Measurements from ENCODE around the gene SIRPA. TPM values are rescaled to one million over a fixed set of nuclear protein-coding genes. Genes with fewer than 3 reads are reported as not detected.

The SIRPA gene
- total RNA-seq, 1 donor from 2014 or later = not detected

GRCh38 chr20:1887756-1888155 is 7.5 kb upstream of the SIRPA start:
- intact Hi-C loops (cut with micrococcal nuclease) = no loop called here

DNA sequence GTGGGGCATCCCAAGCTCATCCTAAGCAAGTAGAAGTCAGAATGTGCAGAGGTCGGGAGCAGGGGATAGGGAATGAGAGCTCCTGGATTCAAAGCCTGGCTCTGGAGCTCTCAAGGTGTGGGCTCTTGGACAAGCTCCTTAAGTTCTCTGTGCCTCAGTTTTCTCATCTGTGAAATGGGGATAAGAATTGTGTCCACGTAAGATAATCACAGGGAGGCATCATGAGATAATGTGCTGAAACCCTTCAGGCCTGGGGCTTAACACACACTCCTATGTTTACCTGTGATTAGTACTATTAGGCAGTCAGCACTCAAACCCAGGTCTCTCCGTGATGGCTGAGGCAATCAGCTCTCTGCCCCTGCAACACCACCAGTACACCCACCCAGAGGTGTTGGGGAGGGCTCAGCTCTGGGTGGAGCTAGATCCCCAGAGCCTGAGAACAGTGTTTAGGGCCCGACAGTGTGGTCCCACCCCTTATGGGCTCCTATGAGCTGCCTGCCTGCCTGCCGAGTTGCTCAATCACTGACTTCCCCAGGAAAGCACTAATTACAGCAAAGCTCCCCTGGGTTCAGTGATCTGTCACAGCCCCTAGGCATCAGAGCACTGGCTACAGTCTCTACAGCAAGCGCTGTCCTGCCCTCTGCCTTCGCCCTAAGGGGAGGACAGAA is 6.3 kb upstream of the SIRPA start:
- intact Hi-C loops (cut with micrococcal nuclease) = no loop called here

DNA sequence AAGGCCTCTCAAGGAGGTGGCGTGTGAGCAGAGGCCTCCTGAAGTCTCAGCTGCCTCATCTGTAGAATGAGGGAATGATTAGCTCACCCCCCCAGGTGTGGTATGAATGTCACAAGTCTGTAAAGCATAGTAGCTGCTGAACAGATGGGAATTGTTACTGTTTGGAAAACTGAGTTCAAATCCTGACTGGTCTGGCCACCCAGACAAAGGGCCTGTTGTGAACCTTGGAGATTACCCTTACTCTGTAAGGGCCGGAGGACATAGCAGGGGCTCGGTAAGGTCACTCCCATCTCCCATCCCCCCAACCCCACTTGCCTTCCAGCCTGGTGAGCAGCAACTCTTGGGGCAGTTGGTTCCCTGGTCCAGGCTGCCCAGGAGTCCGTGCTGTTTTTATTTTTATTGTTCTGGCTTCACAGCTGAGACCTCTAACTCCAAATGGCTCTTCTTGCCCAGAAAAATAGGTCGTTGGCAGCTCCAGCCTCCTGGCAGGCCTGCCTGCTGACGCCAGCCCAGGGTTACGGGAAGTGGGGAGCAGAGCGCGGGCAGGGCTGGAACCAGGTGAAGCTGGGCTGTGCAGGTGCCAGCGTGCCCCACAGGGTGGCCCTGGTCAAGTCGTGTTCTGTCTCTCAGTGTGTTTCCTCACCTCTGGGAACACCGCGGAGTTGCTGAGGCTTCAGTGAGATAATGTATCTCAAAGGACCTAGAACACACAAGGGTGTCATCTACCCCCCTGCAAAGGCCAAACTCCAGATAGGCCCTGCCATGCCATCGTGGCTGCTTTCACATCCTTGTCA is 4.5 kb upstream of the SIRPA start:
- intact Hi-C loops (cut with micrococcal nuclease) = no loop called here

DNA sequence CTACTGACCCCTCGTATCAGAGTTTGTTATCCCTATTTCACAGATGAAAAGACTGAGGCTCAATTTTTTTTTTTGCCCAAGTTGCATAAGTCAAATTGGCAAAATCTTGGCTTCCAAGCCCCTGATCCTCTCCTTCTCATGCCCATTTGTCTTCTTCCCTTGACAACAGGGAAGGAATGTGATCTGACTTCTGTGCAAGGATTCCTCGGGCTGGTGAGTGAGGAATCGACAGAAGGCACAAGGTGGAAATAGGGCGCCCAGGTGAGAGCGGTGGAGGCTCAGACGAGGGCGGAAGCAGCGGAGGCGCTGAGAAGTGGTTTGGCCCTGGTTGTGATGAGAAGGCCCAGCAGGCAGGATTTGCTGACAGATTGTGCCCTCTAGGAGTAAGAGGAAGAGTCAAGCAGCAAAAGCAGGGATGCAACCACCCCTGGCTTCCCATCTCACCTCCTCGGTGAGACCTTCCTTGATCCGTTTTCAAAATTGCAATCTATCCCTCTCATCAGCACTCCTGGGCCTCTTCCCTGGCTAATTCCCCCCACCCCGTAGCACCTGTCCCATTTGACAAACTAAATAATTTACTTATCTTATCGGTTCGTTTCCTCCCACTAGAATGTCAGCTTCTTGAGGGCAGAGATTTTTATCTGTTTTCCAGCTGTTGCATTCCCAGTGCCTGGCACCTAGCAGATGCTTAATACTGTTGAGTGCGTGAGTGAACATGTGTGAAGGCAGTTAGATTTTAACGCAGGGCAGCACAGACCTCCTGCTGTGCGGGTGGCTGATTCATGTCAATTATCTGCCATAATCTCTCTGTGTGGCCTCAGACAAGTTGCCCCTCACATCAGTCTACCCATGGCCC is 3.7 kb upstream of the SIRPA start:
- intact Hi-C loops (cut with micrococcal nuclease) = no loop called here

- intact Hi-C loops (cut with micrococcal nuclease) = no loop called here
Measured at GRCh38 chr20:1892119-1892385, 3.2 kb upstream of the SIRPA start.

GRCh38 chr20:1893721-1894470 is 1.3 kb upstream of the SIRPA start:
- intact Hi-C loops (cut with micrococcal nuclease) = no loop called here

GRCh38 chr20:1894471-1894950 is 696 bp upstream of the SIRPA start:
- intact Hi-C loops (cut with micrococcal nuclease) = no loop called here

GRCh38 chr20:1895674-1896483 is 672 bp downstream of the SIRPA start:
- intact Hi-C loops (cut with micrococcal nuclease) = no loop called here

DNA sequence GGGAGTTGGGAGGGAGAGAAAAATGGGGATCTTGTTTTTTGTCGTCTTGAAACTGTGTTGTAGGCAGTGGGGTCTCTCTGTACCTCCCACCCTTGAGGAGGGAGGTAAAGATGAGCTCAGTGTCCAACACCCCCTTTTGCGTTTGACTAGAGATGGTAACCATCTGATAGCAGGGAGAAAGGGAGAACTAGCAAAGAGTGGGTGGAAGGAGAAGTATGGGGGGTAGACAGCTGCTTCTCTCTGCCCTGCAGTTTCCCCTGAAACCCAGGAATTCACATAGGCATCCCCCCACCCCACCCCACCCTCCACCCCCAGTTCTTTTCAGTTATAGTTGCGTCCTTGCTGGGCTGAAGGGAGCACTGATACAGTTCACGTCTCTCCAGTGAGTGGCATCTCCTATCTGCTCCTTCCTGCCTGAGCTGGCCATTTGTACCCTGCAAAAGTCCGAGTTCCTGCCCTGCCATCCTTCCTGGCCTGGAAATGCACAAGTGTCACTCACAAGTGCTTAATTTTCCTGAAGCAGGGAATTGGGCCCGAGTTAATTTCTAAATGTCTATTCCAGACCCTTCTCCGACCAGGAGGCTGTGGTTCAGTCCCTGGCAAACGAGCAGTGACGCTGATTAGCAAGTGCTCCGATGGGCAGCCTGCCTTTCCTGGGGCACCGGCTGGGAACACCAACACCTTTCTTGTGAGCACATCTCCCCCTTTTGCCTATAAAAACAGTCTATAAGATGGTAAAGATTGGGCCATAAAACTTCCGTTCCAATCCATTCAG is 1.5 kb downstream of the SIRPA start:
- intact Hi-C loops (cut with micrococcal nuclease) = no loop called here

- intact Hi-C loops (cut with micrococcal nuclease) = no loop called here
Measured at GRCh38 chr20:1897541-1897940, 2.3 kb downstream of the SIRPA start.

- intact Hi-C loops (cut with micrococcal nuclease) = no loop called here
Measured at GRCh38 chr20:1897965-1898464, 2.8 kb downstream of the SIRPA start.

- intact Hi-C loops (cut with micrococcal nuclease) = no loop called here
Measured at GRCh38 chr20:1898482-1899240, 3.5 kb downstream of the SIRPA start.

GRCh38 chr20:1899241-1899525 is 4.0 kb downstream of the SIRPA start:
- intact Hi-C loops (cut with micrococcal nuclease) = no loop called here

DNA sequence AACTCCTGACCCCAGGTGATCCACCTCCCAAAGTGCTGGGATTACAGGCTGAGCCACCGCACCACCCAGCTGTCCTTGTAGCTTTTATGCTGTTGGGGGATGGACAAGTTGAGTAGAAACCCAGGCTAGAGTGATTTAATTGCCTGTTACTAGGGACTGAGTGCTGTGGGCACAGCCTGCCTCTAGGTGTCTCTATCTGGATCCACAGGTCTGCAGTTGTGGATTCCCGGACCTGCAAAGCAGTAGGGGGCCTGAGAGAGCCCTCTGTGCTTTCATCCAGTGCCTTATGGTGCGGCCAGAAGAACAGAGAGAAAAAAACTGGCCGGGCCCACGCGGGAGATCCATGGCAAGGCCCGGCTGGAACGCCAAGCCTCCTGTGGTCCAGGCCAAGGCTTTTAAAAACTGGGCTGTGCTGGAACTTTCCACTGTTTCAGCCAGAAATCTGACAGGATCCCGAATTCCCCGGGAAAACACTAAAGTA is 5.2 kb downstream of the SIRPA start:
- intact Hi-C loops (cut with micrococcal nuclease) = no loop called here

- intact Hi-C loops (cut with micrococcal nuclease) = no loop called here
Measured at GRCh38 chr20:1901704-1902103, 6.5 kb downstream of the SIRPA start.

- intact Hi-C loops (cut with micrococcal nuclease) = no loop called here
Measured at GRCh38 chr20:1902188-1902587, 7.0 kb downstream of the SIRPA start.

DNA sequence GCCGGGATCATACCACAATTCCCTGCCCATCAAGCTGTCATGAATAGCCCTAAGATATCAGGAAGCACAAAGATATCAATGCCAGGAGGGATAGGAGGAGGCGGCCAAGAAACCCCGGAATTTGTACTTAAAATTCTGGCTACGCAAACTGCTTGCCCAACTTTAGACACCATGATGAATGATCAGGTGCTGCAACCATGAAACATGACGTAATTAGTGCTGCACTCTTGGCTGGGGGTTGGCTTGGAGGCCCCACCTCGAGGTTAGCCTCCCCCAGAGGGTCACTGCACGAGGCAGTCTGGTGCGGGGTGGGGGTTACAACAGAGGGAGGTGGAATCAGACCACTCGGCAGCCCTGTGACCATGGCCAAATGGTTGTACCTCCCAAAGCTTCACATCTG is 8.9 kb downstream of the SIRPA start:
- intact Hi-C loops (cut with micrococcal nuclease) = no loop called here

- intact Hi-C loops (cut with micrococcal nuclease) = no loop called here
Measured at GRCh38 chr20:1905009-1905408, 9.8 kb downstream of the SIRPA start.

GRCh38 chr20:1905693-1906092 is 10.5 kb downstream of the SIRPA start:
- intact Hi-C loops (cut with micrococcal nuclease) = no loop called here
